ENCODE results near the gene KDM5D.

The KDM5D gene

GRCh38 chrY:19744381-19745378 is at the start of gene KDM5D:
KDM5D (minus strand) TSS chrY:19744726; CDS start chrY:19744534, 192 bp downstream.
- peak; percentile 59 to 67 for DNase-seq

- no peak for DNase-seq
These were observed 23.8 kb upstream of the KDM5D start for GRCh38 chrY:19768375-19768774.

- DNase-seq, result no peak
These were observed 1.2 kb downstream of the KDM5D start for GRCh38 chrY:19743331-19743730.

GRCh38 chrY:19742153-19742552 is 2.4 kb downstream of the KDM5D start:
- DNase-seq, result no peak

- DNase-seq, result no peak
These were observed 10.1 kb downstream of the KDM5D start for GRCh38 chrY:19734425-19734824.

- no peak for DNase-seq
These were observed 26.6 kb downstream of the KDM5D start for GRCh38 chrY:19717950-19718349.

GRCh38 chrY:19717146-19717545 is 27.4 kb downstream of the KDM5D start:
- no peak for DNase-seq

GRCh38 chrY:19715226-19715625 is 29.3 kb downstream of the KDM5D start:
- DNase-seq, result no peak

GRCh38 chrY:19713430-19713829 is 31.1 kb downstream of the KDM5D start:
- no peak for DNase-seq

- no peak for DNase-seq
These were observed 38.3 kb downstream of the KDM5D start for GRCh38 chrY:19706273-19706672.

GRCh38 chrY:19698495-19698894 is 46.0 kb downstream of the KDM5D start:
- no peak for DNase-seq

GRCh38 chrY:19680821-19681220 is 63.7 kb downstream of the KDM5D start:
- no peak for DNase-seq

Measured in stimulated activated CD4-positive, alpha-beta T cell treated with anti-CD3 and anti-CD28 coated beads, Interleukin-2, amount 100 ng/mL, for 24 hours (primary cell).